Measurements from ENCODE around the gene ANO3. TPM values are rescaled to one million over a fixed set of nuclear protein-coding genes. Genes with fewer than 3 reads are reported as not detected.

The ANO3 gene
- total and polyA plus RNA-seq, 2 of the 8 experiments (the other 6 are each of a cell fraction or from before 2014, with no cell fraction given), result not detected

DNA sequence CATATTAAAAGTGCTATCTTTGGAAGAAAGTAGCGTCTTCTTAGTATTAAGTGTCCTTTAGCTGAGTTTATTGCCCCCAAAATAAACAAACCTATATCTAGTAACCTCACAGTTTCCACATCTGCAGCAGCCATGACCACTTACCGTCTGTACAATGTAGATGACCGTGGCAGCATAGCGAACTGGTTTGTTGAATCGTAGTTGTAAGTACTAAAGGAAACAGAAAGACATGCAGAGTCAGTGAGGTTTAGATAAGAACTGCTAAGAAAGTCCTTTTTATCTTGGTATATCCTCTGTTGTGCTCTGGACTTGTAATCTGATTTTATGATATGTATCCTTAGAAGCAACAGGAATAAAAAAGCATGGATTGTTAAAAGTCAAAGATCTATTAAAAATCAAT is 380.6 kb downstream of the ANO3 start (continued):
- TF ChIP-seq, protein P1, sequence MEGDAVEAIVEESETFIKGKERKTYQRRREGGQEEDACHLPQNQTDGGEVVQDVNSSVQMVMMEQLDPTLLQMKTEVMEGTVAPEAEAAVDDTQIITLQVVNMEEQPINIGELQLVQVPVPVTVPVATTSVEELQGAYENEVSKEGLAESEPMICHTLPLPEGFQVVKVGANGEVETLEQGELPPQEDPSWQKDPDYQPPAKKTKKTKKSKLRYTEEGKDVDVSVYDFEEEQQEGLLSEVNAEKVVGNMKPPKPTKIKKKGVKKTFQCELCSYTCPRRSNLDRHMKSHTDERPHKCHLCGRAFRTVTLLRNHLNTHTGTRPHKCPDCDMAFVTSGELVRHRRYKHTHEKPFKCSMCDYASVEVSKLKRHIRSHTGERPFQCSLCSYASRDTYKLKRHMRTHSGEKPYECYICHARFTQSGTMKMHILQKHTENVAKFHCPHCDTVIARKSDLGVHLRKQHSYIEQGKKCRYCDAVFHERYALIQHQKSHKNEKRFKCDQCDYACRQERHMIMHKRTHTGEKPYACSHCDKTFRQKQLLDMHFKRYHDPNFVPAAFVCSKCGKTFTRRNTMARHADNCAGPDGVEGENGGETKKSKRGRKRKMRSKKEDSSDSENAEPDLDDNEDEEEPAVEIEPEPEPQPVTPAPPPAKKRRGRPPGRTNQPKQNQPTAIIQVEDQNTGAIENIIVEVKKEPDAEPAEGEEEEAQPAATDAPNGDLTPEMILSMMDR (IDR thresholded peaks at IDR 0.05; ENCODE audit: control extremely low read depth in 1 of 3, insufficient read depth in 1 of 3, low read depth in 1 of 3, low read length in 3 of 3), result no peak
- no peak for TF ChIP-seq RXRA (IDR thresholded peaks at IDR 0.05; ENCODE audit: insufficient read depth, low read depth, low read length)
- TF ChIP-seq, protein P2, sequence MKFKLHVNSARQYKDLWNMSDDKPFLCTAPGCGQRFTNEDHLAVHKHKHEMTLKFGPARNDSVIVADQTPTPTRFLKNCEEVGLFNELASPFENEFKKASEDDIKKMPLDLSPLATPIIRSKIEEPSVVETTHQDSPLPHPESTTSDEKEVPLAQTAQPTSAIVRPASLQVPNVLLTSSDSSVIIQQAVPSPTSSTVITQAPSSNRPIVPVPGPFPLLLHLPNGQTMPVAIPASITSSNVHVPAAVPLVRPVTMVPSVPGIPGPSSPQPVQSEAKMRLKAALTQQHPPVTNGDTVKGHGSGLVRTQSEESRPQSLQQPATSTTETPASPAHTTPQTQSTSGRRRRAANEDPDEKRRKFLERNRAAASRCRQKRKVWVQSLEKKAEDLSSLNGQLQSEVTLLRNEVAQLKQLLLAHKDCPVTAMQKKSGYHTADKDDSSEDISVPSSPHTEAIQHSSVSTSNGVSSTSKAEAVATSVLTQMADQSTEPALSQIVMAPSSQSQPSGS (IDR thresholded peaks at IDR 0.05; ENCODE audit: low read length), result no peak
- TF ChIP-seq HDAC6 (IDR thresholded peaks at IDR 0.05; ENCODE audit: low read depth, low read length), result no peak
- TF ChIP-seq CEBPB (IDR thresholded peaks at IDR 0.05; ENCODE audit: low read depth, low read length), result no peak
- TF ChIP-seq RFX5 (IDR thresholded peaks at IDR 0.05; ENCODE audit: borderline replicate concordance, low read depth, low read length), result no peak

Other genes with a start within 250 kb of the ANO3 start
- gene MUC15, start 240.1 kb downstream of the ANO3 start, total RNA-seq (2021; fragmentation: NEBNext Ultra II Directional; extraction: Animal tissue kit (Norgen Biotek cat#: 25700)), result not detected in 2 replicates
- not detected in 2 replicates for gene MUC15, start 240.1 kb downstream of the ANO3 start, polyA plus RNA-seq (2011; rRNA removed)